ENCODE measurements around the gene RBMS1.

GRCh38 chr2:160538559-160539355 is 45.1 kb upstream of the RBMS1 start:
- TF ChIP-seq CTCF (conservative IDR thresholded peaks at IDR 0.05; ENCODE audit: low read depth, low read length) (no peak), NFE2L2 (IDR thresholded peaks at IDR 0.05; ENCODE audit: low read depth, low read length) (no peak), RFX5 (IDR thresholded peaks at IDR 0.05; ENCODE audit: low read depth, low read length) (no peak), MAFK (IDR thresholded peaks at IDR 0.05; ENCODE audit: low read depth, low read length) (no peak), POLR2A (IDR thresholded peaks at IDR 0.05; ENCODE audit: low read depth, low read length) (no peak), ELK1 (IDR thresholded peaks at IDR 0.05; ENCODE audit: borderline replicate concordance, low read depth, low read length) (no peak)

All from IMR-90 (cell line).